ENCODE data around the gene ASCC3. TPM values are rescaled to one million over a fixed set of nuclear protein-coding genes. Genes with fewer than 3 reads are reported as not detected.
A peak's percentile ranks its signal among the peaks of the same experiment; 100 is the strongest.

The ASCC3 gene
- total RNA-seq, 1 experiment from 2014 or later: 45.6 TPM

DNA sequence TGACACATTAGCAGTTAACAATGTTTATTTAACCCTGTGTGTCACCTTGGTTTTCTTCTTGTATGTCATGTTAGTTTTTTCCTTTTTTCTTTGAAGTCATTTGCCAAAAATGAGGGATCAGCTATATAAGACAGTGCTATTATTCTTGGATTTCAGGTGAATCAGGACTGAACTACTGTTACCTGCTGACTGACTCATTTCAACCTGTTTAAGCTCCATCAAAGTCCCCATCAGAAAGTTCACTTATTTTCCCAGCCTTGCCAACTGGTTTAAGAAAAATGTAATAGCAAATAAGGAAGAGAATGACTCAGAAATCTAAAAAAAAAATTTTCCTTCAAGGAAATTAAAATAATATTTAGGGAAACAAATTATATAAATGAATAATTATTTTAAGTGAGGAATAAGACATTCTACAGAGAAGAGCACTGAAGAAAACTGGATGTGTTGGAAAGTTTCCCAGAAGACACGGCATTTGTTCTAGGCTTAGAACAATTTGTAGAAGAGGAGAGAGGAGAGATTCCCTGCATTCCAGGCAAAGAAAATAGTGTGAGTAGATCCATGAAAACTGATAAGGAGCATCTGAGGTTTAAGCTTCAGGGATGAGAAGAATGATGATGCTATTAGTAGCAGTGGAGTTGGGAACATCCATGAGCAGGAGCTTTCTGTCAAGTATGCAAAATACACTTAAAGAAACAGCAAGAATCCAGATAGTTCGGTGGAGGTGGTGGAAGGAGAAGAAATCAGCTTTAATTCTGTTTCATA lies 331.5 kb downstream of the ASCC3 start:
- CTCF ChIA-PET: no interaction called here

DNA sequence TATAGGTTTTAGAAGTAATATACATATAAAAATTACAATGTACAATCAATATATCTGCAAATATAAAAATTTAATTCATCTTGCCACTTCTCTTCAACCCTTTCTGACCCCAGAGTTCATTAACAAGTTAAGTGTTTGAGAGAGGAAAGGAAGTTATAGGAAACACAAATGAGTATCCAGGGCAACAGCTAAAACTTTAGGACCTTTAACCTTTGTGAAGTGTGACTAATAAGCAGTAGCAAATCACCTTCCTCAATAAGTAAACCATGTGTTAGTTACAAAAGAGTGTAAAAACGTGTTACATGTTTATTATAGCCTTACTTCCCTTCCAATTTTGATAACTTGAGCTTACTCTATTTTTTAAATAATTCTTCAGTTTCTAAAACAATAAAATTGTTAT lies 343.0 kb downstream of the ASCC3 start:
- CTCF ChIA-PET: no interaction called here

More for the DNA sequence above, 331.5 kb downstream of the ASCC3 start:
- DNase-seq: no peak
- no peak overlapping the region for H3K4me3 Mint-ChIP-seq (ENCODE audit: low read depth, unreplicated experiment)
- intact Hi-C loops (cut with micrococcal nuclease; ENCODE audit: unreplicated experiment): loop anchor here (5.0 to 10.0 kb wide), 2 partner anchors 42 to 205 kb away; no protein-coding TSS in a partner anchor
- H3K27ac Mint-ChIP-seq (ENCODE audit: unreplicated experiment): no peak overlapping the region
- H3K27me3 Mint-ChIP-seq (ENCODE audit: unreplicated experiment): no peaks in the 10 kb centered on the region
- peaks cover 37% of the 10 kb centered on the region for H3K4me1 Mint-ChIP-seq (ENCODE audit: low read depth, unreplicated experiment)
- TF ChIP-seq, protein P1, sequence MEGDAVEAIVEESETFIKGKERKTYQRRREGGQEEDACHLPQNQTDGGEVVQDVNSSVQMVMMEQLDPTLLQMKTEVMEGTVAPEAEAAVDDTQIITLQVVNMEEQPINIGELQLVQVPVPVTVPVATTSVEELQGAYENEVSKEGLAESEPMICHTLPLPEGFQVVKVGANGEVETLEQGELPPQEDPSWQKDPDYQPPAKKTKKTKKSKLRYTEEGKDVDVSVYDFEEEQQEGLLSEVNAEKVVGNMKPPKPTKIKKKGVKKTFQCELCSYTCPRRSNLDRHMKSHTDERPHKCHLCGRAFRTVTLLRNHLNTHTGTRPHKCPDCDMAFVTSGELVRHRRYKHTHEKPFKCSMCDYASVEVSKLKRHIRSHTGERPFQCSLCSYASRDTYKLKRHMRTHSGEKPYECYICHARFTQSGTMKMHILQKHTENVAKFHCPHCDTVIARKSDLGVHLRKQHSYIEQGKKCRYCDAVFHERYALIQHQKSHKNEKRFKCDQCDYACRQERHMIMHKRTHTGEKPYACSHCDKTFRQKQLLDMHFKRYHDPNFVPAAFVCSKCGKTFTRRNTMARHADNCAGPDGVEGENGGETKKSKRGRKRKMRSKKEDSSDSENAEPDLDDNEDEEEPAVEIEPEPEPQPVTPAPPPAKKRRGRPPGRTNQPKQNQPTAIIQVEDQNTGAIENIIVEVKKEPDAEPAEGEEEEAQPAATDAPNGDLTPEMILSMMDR (IDR thresholded peaks at IDR 0.05; ENCODE audit: unreplicated experiment): no peak
- H3K9me3 Mint-ChIP-seq (ENCODE audit: low read depth, unreplicated experiment): no peaks in the 10 kb centered on the region
- H3K36me3 Mint-ChIP-seq (ENCODE audit: insufficient read depth, unreplicated experiment): no peaks in the 10 kb centered on the region
- no TSS peak for BruUV-seq (replicated peaks)

DNA sequence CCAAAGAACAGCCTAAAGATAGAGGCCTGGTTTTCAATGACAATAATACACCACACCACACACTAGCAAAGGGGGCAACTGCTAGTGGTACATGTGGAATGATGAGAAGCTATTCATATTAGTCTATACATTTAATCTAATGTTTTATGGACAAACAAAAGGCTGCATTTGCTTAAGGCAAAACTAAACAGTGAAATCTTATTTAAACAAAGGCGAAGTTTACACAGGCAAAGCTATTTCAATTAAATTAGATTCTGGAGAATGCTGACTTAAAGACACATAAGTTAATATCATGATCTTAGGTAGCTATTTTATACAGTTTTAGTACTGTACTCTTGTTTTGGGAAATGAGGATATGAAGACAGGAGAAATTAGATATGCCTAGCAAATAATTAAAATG lies 362.5 kb downstream of the ASCC3 start:
- H3K36me3 Mint-ChIP-seq (ENCODE audit: insufficient read depth, unreplicated experiment): no peaks in the 10 kb centered on the region
- no peak for DNase-seq
- H3K27me3 Mint-ChIP-seq (ENCODE audit: unreplicated experiment): no peaks in the 10 kb centered on the region
- no peak overlapping the region for H3K4me3 Mint-ChIP-seq (ENCODE audit: low read depth, unreplicated experiment)
- CTCF ChIA-PET: no interaction called here
- intact Hi-C loops (cut with micrococcal nuclease; ENCODE audit: unreplicated experiment): no loop called here
- no TSS peak for BruUV-seq (replicated peaks)
- H3K9me3 Mint-ChIP-seq (ENCODE audit: low read depth, unreplicated experiment): no peaks in the 10 kb centered on the region
- no peaks in the 10 kb centered on the region for H3K4me1 Mint-ChIP-seq (ENCODE audit: low read depth, unreplicated experiment)
- H3K27ac Mint-ChIP-seq (ENCODE audit: unreplicated experiment): no peak overlapping the region
- TF ChIP-seq, protein P1 (IDR thresholded peaks at IDR 0.05; ENCODE audit: unreplicated experiment): no peak

More for the DNA sequence above, 343.0 kb downstream of the ASCC3 start:
- no peaks in the 10 kb centered on the region for H3K27me3 Mint-ChIP-seq (ENCODE audit: unreplicated experiment)
- DNase-seq: no peak
- peak overlapping the region; percentile 75 for H3K27ac Mint-ChIP-seq (ENCODE audit: unreplicated experiment)
- TF ChIP-seq, protein P1 (IDR thresholded peaks at IDR 0.05; ENCODE audit: unreplicated experiment): no peak
- no peaks in the 10 kb centered on the region for H3K9me3 Mint-ChIP-seq (ENCODE audit: low read depth, unreplicated experiment)
- no peaks in the 10 kb centered on the region for H3K36me3 Mint-ChIP-seq (ENCODE audit: insufficient read depth, unreplicated experiment)
- BruUV-seq (replicated peaks): no TSS peak
- intact Hi-C loops (cut with micrococcal nuclease; ENCODE audit: unreplicated experiment): no loop called here
- no peak overlapping the region for H3K4me3 Mint-ChIP-seq (ENCODE audit: low read depth, unreplicated experiment)
- peaks cover 26% of the 10 kb centered on the region for H3K4me1 Mint-ChIP-seq (ENCODE audit: low read depth, unreplicated experiment)

DNA sequence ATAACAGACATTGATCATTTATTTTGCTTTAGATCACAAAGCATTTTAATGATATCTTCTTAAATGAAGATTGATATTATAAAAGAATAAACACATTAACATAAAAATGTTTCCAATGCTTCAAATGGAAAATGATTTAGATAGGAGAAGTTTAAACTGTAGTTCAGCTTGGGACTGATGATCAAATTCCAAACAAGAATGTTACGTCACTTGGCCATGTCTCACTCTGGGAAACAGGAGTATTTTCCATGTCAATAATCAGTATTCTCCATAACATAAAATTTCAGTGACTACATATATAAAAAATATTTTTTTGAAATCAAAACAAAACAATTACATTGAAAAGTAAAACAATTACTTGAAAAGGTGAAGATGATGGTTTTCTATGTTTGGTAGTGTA lies 363.5 kb downstream of the ASCC3 start:
- BruUV-seq (replicated peaks): no TSS peak
- DNase-seq: no peak
- CTCF ChIA-PET: no interaction called here

More for the DNA sequence above, 363.5 kb downstream of the ASCC3 start:
- Mint-ChIP-seq H3K27me3 (ENCODE audit: unreplicated experiment) (no peaks in the 10 kb centered on the region), H3K9me3 (ENCODE audit: low read depth, unreplicated experiment) (no peaks in the 10 kb centered on the region), H3K27ac (ENCODE audit: unreplicated experiment) (no peak overlapping the region), H3K36me3 (ENCODE audit: insufficient read depth, unreplicated experiment) (no peaks in the 10 kb centered on the region), H3K4me1 (ENCODE audit: low read depth, unreplicated experiment) (peaks cover 5% of the 10 kb centered on the region), H3K4me3 (ENCODE audit: low read depth, unreplicated experiment) (no peak overlapping the region)
- intact Hi-C loops (cut with micrococcal nuclease; ENCODE audit: unreplicated experiment): no loop called here
- TF ChIP-seq, protein P1 (IDR thresholded peaks at IDR 0.05; ENCODE audit: unreplicated experiment): no peak
